NCI-H2196 (cell line): ENCODE results near the gene MMP11.
"Not testable (repeated sequence)": the region's sequence is repeated elsewhere in the genome, so short reads cannot be mapped to it uniquely, and the experiment has no call there.

ENCODE experiments used
- DNase-seq: peaks from one replicate; lab custom pipeline; 2025; ENCODE audit not compliant: unreplicated experiment; lab: John Stamatoyannopoulos, UW

Gene MMP11

DNA sequence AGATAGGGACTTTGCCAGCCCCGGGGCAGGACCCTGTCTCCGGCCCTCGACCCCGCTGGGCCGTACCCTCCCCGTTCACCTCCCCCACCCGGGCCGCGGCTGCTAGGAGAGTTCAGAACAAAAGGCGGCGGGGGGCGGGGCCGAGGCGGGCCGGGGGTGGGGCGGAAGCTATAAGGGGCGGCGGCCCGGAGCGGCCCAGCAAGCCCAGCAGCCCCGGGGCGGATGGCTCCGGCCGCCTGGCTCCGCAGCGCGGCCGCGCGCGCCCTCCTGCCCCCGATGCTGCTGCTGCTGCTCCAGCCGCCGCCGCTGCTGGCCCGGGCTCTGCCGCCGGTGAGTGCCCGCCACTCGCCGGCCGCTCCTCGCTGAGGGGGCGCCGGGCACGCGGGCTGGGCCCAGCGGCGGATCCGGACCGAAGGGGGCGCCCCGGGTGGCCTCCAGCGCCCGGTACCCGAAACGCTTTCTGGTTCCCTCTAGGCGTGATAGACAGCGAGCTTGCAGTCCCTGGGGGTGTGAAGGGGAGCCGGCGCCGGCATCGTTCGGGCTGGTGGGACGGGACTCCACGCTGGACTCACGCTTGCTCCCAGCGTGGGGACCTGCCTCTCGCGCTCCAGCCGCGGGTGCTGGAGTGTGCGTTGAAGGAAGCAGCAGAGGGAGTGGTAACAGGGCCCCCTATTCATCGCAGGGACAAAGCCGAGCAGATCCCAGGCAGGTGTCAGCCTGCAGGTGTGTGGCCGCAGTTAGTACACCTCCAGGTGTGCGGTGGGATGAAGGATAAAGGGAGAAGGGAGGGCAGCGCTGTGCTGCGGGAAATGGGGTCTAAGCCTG is at the start of gene MMP11:
Gene MMP11, plus strand, starts transcription at position 201 of the 825 bp plus-strand sequence. Its CDS starts 22 bp downstream, at position 223.
- DNase-seq, result peak; percentile 22

- DNase-seq, result not testable (repeated sequence)
Measured at GRCh38 chr22:23728108-23728507, 44.5 kb upstream of the MMP11 start.

DNA sequence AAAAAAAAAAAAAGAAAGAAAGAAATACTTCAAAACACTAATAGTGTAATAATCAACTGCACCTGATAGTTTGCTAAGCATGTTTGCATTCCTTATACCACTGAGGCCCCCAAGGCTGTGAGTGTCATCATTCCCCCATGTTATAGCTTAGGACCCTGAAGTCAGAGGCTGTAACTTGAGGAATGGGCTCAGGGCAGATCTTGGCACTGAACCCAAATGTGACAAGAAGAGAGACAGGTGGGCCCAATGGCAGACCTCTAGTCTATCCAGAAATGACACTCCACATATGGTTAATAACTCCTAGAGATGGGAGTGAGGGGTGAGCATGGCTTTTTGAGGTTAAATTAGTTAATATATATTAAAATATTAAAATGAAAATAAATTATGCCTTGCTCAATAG is 35.0 kb upstream of the MMP11 start:
- DNase-seq, result no peak

DNA sequence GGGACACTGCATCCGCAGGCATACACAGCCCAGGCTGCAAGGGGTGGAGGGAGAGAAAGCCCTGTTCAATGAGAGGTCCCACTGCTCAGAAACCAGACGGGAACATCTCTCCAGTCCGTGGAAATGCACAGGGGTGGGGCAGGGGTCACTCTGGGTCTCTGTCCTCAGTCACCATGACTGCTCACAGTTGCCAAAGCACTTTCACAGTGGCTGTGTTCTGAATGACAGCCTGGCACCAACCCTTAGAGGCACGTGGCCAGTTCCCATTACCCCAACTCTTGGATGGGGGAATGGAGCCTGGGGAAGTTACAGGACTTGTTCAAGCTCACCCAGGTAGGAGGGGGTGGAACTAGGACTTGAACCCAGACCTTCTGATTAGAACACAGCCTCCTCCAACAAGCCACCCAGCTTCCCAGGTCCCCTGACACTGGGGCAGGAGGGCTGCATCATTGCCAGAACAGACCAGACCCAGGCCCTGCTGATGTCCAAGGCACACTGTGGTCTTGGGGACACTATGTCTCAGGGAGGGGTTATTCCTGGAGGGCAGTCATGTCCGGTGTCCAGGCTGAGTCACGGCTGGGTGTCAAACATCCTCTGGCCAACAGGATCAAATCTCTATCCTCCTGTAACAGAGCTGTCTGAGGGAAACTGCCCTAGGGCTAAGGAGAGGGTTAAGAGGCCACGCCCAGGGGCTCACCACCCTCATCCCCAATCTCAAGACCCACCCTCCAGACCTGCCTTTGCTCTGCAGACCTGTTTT is 30.0 kb upstream of the MMP11 start:
- no peak for DNase-seq

- DNase-seq, result no peak
Measured at GRCh38 chr22:23743303-23743705, 29.3 kb upstream of the MMP11 start.

- DNase-seq, result no peak
Measured at GRCh38 chr22:23744001-23744400, 28.6 kb upstream of the MMP11 start.

GRCh38 chr22:23744485-23744884 is 28.2 kb upstream of the MMP11 start:
- DNase-seq, result no peak

DNA sequence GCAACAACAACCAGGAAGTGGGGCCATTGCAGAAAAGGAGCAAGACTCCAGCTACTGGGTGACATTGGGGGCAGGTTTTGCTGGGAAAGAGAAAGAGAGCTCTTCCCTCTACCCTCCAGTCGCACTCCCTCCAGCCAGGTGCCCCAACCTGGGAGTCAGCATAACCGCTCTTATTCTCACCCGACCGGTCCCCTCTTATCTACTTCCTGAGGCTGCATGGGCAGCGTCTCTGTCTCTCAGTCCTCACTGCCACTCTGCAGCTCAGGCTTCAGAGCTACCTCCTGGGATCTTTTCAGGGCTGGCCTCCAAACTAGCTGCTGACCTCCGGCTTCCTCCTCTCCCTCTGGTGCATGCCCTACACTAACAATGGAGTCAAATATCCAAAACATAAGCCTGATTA is 26.9 kb upstream of the MMP11 start:
- DNase-seq, result no peak

DNA sequence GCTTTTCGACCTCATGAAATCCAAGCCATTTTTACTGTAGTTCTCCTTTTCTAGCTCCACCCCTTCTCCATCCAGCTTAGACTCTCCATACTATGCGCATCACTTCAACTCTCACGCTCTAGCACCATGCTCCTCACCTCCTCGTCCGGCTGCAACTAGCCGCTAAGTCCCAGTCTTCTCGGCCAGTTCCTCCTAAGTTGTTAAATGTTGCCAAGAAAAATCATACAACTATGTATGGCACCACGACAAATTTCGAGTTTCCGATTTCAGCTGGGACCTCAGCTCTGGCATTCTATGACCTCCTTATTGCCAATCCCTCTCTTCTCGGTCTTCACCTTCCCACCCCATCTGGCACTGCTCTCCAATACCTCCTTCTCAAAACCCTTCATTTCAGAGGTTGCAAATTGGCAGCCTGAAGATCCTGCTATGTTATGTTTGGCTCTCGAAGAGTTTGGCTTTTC is 22.8 kb upstream of the MMP11 start:
- DNase-seq, result no peak

DNA sequence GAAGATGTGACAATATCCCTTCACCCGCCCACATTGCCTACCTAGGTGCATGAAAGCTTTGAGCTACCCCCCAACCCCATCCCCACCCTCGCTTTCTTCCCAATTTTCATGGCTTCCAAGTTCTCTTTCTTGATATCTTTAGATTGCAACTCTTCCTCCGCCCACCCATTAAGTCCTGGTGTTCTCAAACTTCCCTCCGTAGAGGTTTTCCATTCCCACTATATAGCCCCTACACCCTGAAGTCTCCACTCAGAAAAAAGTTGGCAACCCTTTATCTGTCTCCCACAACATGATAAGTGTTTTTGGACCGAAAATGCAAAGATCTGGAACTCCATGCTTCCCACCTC is 22.3 kb upstream of the MMP11 start:
- no peak for DNase-seq

DNA sequence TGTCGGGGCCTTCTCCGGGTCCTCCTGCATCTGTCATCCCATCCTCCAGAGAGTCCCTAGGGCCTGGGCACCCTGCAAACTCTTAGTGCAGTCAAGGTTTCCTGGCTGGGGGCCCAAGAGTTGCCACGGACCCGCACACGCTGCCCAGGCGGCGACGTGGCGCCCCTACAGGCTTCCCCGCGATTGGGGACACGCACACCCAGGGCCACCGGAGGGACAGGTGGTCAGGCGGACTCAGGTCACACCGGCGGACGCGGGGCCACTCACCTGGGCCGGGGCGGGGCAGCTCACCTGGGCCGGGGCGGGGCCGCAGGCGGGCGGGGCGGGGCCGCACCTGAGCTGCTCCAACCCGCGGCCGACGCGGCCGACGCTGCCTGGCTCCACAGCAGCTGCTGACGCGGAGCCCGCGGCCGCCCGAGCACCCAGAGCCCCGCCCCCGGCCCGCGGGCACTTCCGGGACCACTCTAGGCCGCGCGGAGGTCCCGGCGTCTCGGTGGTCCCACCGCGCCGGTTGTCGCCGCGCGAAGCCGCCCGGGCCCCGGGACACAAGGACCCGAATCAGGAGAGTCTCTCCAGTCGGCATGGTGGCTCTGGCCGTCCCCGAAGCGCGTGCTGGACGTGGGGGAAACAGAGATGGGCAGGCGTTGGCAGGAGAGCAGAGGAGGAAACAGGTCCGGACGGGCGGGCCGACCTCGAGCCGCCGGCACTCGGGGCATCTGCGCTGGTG is 21.8 kb upstream of the MMP11 start, which contains the start of gene ZNF70:
Gene ZNF70, minus strand, starts transcription at position 399 of the 727 bp plus-strand sequence. CDS start 5,972 bp downstream, outside the sequence.
- peak; percentile 82 for DNase-seq

- DNase-seq, result no peak
Measured at GRCh38 chr22:23751441-23751996, 21.1 kb upstream of the MMP11 start.

GRCh38 chr22:23752090-23752691 is 20.5 kb upstream of the MMP11 start:
- DNase-seq, result no peak

DNA sequence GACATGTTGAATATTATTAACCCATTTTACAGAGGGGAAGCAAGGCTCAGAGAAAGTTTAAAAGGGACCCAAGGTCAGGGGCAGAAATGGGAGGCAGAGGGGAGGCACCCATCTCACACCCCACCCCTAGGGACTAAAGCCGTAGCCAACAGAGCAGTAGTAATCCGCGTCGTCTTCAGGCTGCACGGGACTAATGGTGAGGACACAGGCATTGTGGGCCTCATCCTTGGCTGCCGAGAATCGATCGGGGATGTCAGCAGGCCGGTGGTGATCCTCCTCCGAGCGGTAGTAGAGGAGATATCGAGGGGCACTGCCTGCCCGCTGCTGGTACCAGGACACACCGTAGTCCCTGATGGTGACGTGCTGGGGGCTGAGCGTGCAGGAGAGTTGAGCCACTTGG is 19.9 kb upstream of the MMP11 start:
- DNase-seq, result no peak

- no peak for DNase-seq
Measured at GRCh38 chr22:23753385-23753784, 19.3 kb upstream of the MMP11 start.

- no peak for DNase-seq
Measured at GRCh38 chr22:23754220-23754919, 18.3 kb upstream of the MMP11 start, which contains the start of gene VPREB3. VPREB3 (minus strand) TSS chr22:23754425; CDS start chr22:23754363, 62 bp downstream.

- DNase-seq, result no peak
Measured at GRCh38 chr22:23754980-23755636, 17.5 kb upstream of the MMP11 start.

DNA sequence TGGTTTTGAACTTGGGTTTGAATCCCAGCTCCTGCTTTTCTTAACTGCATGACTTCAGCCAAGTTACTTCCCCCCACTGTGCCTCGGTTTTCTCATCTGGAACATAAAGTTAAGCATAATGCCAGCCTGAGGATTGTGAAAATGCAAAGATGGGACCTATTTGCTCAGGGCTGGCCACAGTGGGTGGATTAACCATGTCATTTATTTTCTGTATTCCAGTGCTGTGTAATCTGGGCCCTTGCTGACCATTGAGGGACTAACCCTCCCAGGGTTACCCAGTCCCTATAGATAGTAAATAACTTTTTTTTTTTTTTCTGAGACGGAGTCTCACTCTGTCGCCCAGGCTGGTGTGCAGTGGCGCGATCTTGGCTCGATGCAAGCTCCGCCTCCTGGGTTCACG is 16.9 kb upstream of the MMP11 start:
- no peak for DNase-seq

DNA sequence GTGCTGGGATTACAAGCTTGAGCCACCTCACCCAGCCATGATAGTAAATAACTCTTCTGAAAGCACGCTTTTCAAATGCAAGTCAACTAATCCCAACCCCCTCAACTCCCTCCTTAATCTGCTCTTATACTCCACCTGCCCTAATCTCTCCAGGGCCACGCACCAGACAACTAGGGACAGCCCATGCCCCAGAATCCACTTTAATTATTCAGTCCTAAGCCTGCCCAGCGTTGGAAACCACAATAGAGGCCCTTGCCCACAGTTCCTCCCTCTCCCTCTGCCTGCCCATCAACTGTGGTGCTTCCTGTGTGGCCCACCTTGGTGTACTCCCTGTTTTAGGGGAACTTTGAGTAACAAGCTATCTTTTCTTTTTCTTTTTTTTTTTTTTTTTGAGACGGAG is 15.8 kb upstream of the MMP11 start:
- no peak for DNase-seq
